Activated naive CD4-positive, alpha-beta T cell treated with anti-CD3 and anti-CD28 coated beads for 36 hours (primary cell): ENCODE data around the gene MYH3. TPM values are rescaled to one million over a fixed set of nuclear protein-coding genes. Genes with fewer than 3 reads are reported as not detected.

ENCODE experiments used
- CTCF ChIA-PET: fragments of 350-600 bp; sonication (Branson Sonifier 250); formaldehyde crosslinking; loops from one replicate; lab custom pipeline; 2021; ENCODE audit warnings: antibody characterized with exemption; lab: Charles Lee
- DNase-seq: peaks from one replicate; pipeline ENCODE4 v3.0.0-alpha.2; 2020
- H3K27ac Mint-ChIP-seq: one replicate; pipeline ENCODE4 v1.8.0; 2021; ENCODE audit warnings: mild to moderate bottlenecking, mixed read lengths
- H3K27me3 Mint-ChIP-seq: one replicate; pipeline ENCODE4 v1.8.0; 2021; ENCODE audit warnings: low read depth, mixed read lengths
- H3K36me3 Mint-ChIP-seq: one replicate; pipeline ENCODE4 v1.8.0; 2021; ENCODE audit warnings: low read depth, mixed read lengths
- H3K4me1 Mint-ChIP-seq: one replicate; pipeline ENCODE4 v1.8.0; 2021; ENCODE audit warnings: low read depth, mixed read lengths
- H3K4me3 Mint-ChIP-seq: one replicate; pipeline ENCODE4 v1.8.0; 2021; ENCODE audit warnings: mild to moderate bottlenecking, moderate library complexity, mixed read lengths
- H3K9me3 Mint-ChIP-seq: one replicate; pipeline ENCODE4 v1.8.0; 2021; ENCODE audit warnings: mixed read lengths
- intact Hi-C: fragments of 100-400 bp; cut with micrococcal nuclease; formaldehyde crosslinking; loops from one replicate; pipeline ENCODE4 v1.15.1; 2023
- total RNA-seq, 2 experiments: library from RNA; stranded (reverse); gene quantifications; one replicate each; pipeline ENCODE4 v1.2.3, GENCODE V29; 2021

The MYH3 gene
- total RNA-seq, 2 experiments from 2014 or later, result 1.8 to 3.1 TPM

DNA sequence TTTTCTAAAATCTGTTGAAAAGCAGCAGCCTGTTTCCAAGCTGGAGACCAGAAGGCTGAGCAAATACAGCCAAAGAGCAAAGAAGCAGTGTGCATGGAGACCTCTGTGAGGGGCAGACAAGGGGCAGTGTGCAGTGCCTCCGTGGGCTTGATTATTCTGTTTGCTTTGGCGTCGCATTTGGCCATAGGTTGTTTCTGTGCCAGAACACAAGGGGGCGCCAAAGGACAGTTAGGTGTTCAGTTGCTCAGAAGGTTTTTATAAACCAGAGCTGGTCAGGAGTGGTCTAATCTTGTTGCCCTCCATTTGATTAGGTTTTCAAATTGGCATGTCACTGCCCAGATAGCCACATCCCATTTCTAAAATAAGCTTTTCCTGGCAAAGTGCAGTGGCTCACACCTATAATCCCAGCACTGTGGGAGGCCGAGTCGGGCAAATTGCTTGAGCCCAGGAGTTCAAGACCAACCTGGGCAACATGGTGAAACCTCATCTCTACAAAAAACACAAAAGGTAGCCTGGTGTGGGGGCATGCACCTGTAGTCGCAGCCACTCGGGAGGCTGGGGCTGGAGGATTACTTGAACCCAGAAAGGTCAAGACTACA, 10.6 kb downstream of the MYH3 start:
- Mint-ChIP-seq H3K9me3 (no peaks in the 10 kb centered on the region), H3K36me3 (peaks cover 18% of the 10 kb centered on the region), H3K4me1 (no peaks in the 10 kb centered on the region), H3K4me3 (no peak overlapping the region), H3K27ac (no peak overlapping the region), H3K27me3 (no peaks in the 10 kb centered on the region)
- DNase-seq, result peak; percentile 85
- CTCF ChIA-PET, result interaction anchor here (0.5 to 4.0 kb wide), 35 partner anchors 8 to 476 kb away, joined by 3 to 33 read pairs (median 4); partner anchors contain the start of gene MYH3
- intact Hi-C loops, result loop anchor here (1.0 to 2.0 kb wide), 2 partner anchors 38 to 199 kb away; no protein-coding TSS in a partner anchor

GRCh38 chr17:10640475-10640874, 16.6 kb downstream of the MYH3 start:
- H3K27me3 Mint-ChIP-seq, result no peaks in the 10 kb centered on the region
- no peak overlapping the region for H3K27ac Mint-ChIP-seq
- H3K4me3 Mint-ChIP-seq, result no peak overlapping the region
- intact Hi-C loops, result no loop called here
- CTCF ChIA-PET, result interaction anchor here (1.1 to 1.7 kb wide), 2 partner anchors 11 to 13 kb away, joined by 6 to 9 read pairs; no protein-coding TSS in a partner anchor
- no peaks in the 10 kb centered on the region for H3K4me1 Mint-ChIP-seq
- H3K9me3 Mint-ChIP-seq, result no peaks in the 10 kb centered on the region
- no peak for DNase-seq
- H3K36me3 Mint-ChIP-seq, result peaks cover 45% of the 10 kb centered on the region

- H3K36me3 Mint-ChIP-seq, result peaks cover 39% of the 10 kb centered on the region
- no peak overlapping the region for H3K4me3 Mint-ChIP-seq
- no peaks in the 10 kb centered on the region for H3K9me3 Mint-ChIP-seq
- intact Hi-C loops, result no loop called here
- no peaks in the 10 kb centered on the region for H3K4me1 Mint-ChIP-seq
- no peak for DNase-seq
- H3K27ac Mint-ChIP-seq, result no peak overlapping the region
- no peaks in the 10 kb centered on the region for H3K27me3 Mint-ChIP-seq
- CTCF ChIA-PET, result interaction anchor here (0.7 to 1.5 kb wide), 3 partner anchors 21 to 102 kb away, joined by 3 to 4 read pairs (median 3); no protein-coding TSS in a partner anchor
Measured at GRCh38 chr17:10638151-10638550, 19.0 kb downstream of the MYH3 start.

- H3K4me3 Mint-ChIP-seq, result no peak overlapping the region
- peaks cover 43% of the 10 kb centered on the region for H3K36me3 Mint-ChIP-seq
- H3K27ac Mint-ChIP-seq, result no peak overlapping the region
- H3K27me3 Mint-ChIP-seq, result no peaks in the 10 kb centered on the region
- CTCF ChIA-PET, result interaction anchor here (0.8 to 9.4 kb wide), 2 partner anchors 17 to 40 kb away, joined by 3 to 98 read pairs; no protein-coding TSS in a partner anchor
- no peaks in the 10 kb centered on the region for H3K9me3 Mint-ChIP-seq
- no peak for DNase-seq
- no peaks in the 10 kb centered on the region for H3K4me1 Mint-ChIP-seq
- intact Hi-C loops, result no loop called here
Measured at GRCh38 chr17:10635290-10635689, 21.8 kb downstream of the MYH3 start.

DNA sequence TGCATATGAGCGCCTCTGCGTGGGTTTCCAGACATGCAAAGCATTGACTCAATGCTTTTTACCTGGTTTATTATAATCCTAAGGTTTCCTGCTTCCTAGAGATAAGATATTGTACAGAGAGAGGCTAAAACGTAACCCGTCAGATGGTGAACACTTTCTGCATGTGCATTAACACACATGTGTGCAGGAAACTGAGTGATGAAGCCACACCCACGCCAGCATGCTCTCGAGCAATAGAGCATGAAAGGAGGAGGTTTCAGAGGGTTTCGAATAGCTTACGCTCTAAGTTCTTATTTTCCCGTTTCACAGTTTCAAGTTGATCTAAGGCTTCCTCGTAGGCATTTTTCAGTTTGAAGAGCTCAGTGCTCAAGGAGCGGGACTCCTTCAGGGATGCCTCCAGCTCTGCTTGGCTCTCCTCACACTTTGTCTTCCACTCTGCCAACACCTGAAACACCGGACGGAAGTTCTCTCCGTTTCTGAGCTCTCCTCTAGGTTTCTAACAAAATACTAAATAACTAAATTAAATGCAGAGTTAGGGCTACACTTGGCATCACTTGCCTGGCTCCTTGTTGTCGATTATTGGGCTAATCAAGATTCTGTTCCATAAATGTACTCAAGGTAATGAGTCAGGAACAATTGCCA, 23.2 kb downstream of the MYH3 start:
- intact Hi-C loops, result no loop called here

GRCh38 chr17:10631701-10632100, 25.4 kb downstream of the MYH3 start:
- no peak overlapping the region for H3K4me3 Mint-ChIP-seq
- H3K36me3 Mint-ChIP-seq, result peaks cover 37% of the 10 kb centered on the region
- H3K27me3 Mint-ChIP-seq, result no peaks in the 10 kb centered on the region
- H3K9me3 Mint-ChIP-seq, result no peaks in the 10 kb centered on the region
- intact Hi-C loops, result loop anchor here (1.0 kb wide), 1 partner anchor 214 kb away; no protein-coding TSS in a partner anchor
- no peak overlapping the region for H3K27ac Mint-ChIP-seq
- DNase-seq, result no peak
- H3K4me1 Mint-ChIP-seq, result no peaks in the 10 kb centered on the region
- CTCF ChIA-PET, result interaction anchor here (1.0 to 9.4 kb wide), 8 partner anchors 8 to 141 kb away, joined by 3 to 98 read pairs (median 5); no protein-coding TSS in a partner anchor

More for the DNA sequence above, 23.2 kb downstream of the MYH3 start:
- Mint-ChIP-seq H3K27me3 (no peaks in the 10 kb centered on the region), H3K9me3 (no peaks in the 10 kb centered on the region), H3K27ac (no peak overlapping the region), H3K4me1 (no peaks in the 10 kb centered on the region), H3K4me3 (no peak overlapping the region), H3K36me3 (peaks cover 46% of the 10 kb centered on the region)
- CTCF ChIA-PET, result interaction anchor here (0.6 to 9.4 kb wide), 5 partner anchors 11 to 275 kb away, joined by 3 to 98 read pairs (median 4); no protein-coding TSS in a partner anchor
- DNase-seq, result no peak

- Mint-ChIP-seq H3K4me1 (no peaks in the 10 kb centered on the region), H3K4me3 (no peak overlapping the region), H3K36me3 (peaks cover 37% of the 10 kb centered on the region), H3K27me3 (no peaks in the 10 kb centered on the region), H3K9me3 (no peaks in the 10 kb centered on the region), H3K27ac (no peak overlapping the region)
- intact Hi-C loops, result loop anchor here (1.0 kb wide), 1 partner anchor 214 kb away; no protein-coding TSS in a partner anchor
- CTCF ChIA-PET, result interaction anchor here (0.8 to 9.4 kb wide), 13 partner anchors 8 to 244 kb away, joined by 3 to 98 read pairs (median 4); no protein-coding TSS in a partner anchor
- peak; percentile 40 for DNase-seq
Measured at GRCh38 chr17:10631048-10631700, 25.9 kb downstream of the MYH3 start.

- Mint-ChIP-seq H3K9me3 (no peaks in the 10 kb centered on the region), H3K4me3 (no peak overlapping the region), H3K27me3 (no peaks in the 10 kb centered on the region), H3K4me1 (no peaks in the 10 kb centered on the region), H3K27ac (no peak overlapping the region), H3K36me3 (peaks cover 30% of the 10 kb centered on the region)
- DNase-seq, result no peak
- CTCF ChIA-PET, result interaction anchor here (0.9 to 9.4 kb wide), 9 partner anchors 10 to 246 kb away, joined by 3 to 98 read pairs (median 4); no protein-coding TSS in a partner anchor
- intact Hi-C loops, result no loop called here
Measured at GRCh38 chr17:10629706-10630105, 27.4 kb downstream of the MYH3 start.

DNA sequence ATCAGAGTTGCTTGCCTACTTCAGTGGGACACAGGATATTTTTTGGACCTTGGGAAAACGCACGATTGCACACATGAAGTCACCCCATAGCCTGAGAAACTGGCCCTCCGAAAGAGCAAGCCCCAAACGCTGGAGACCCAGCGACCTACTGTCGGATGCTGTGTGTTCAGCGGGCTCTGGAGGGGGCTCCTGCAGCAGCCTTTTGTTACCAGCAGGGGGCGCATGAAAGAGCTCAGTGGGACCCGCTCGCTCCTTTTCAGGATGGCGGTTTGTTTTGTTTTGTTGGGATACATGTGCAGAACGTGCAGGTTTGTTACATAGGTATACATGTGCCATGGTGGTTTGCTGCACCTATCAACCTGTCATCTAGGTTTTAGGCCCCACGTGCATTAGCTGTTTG, 28.4 kb downstream of the MYH3 start:
- Mint-ChIP-seq H3K27ac (no peak overlapping the region), H3K4me3 (no peak overlapping the region), H3K36me3 (peaks cover 29% of the 10 kb centered on the region), H3K4me1 (no peaks in the 10 kb centered on the region), H3K9me3 (no peaks in the 10 kb centered on the region), H3K27me3 (no peaks in the 10 kb centered on the region)
- CTCF ChIA-PET, result interaction anchor here (0.9 to 9.4 kb wide), 6 partner anchors 11 to 233 kb away, joined by 3 to 98 read pairs (median 4); no protein-coding TSS in a partner anchor
- intact Hi-C loops, result no loop called here
- no peak for DNase-seq

- no peak overlapping the region for H3K4me3 Mint-ChIP-seq
- CTCF ChIA-PET, result interaction anchor here (0.6 to 9.4 kb wide), 3 partner anchors 9 to 74 kb away, joined by 3 to 98 read pairs (median 5); no protein-coding TSS in a partner anchor
- DNase-seq, result no peak
- H3K4me1 Mint-ChIP-seq, result no peaks in the 10 kb centered on the region
- intact Hi-C loops, result no loop called here
- no peak overlapping the region for H3K27ac Mint-ChIP-seq
- H3K9me3 Mint-ChIP-seq, result no peaks in the 10 kb centered on the region
- H3K36me3 Mint-ChIP-seq, result peaks cover 22% of the 10 kb centered on the region
- H3K27me3 Mint-ChIP-seq, result peaks cover 2% of the 10 kb centered on the region
Measured at GRCh38 chr17:10626390-10626789, 30.7 kb downstream of the MYH3 start.

- Mint-ChIP-seq H3K9me3 (no peaks in the 10 kb centered on the region), H3K4me3 (no peak overlapping the region), H3K27ac (no peak overlapping the region), H3K27me3 (peaks cover 2% of the 10 kb centered on the region), H3K4me1 (no peaks in the 10 kb centered on the region), H3K36me3 (peaks cover 11% of the 10 kb centered on the region)
- CTCF ChIA-PET, result no interaction called here
- intact Hi-C loops, result no loop called here
- DNase-seq, result no peak
Measured at GRCh38 chr17:10624969-10625368, 32.1 kb downstream of the MYH3 start.
